Fibroblast of skin of left quadriceps (primary cell): ENCODE measurements around the gene DNAH5.
"Not testable (repeated sequence)": the region's sequence is repeated elsewhere in the genome, so short reads cannot be mapped to it uniquely, and the experiment has no call there.

ENCODE experiments used
- DNase-seq, 2 experiments: peaks; one replicate each; pipeline ENCODE4 v3.0.0-alpha.2; 2013; ENCODE audit warnings: low read depth in 2 of 2

The DNAH5 gene

GRCh38 chr5:13830536-13830935 is 114.0 kb downstream of the DNAH5 start:
- DNase-seq = no peak

GRCh38 chr5:13821366-13821765 is 123.1 kb downstream of the DNAH5 start:
- no peak for DNase-seq

GRCh38 chr5:13816126-13816525 is 128.4 kb downstream of the DNAH5 start:
- DNase-seq = no peak

GRCh38 chr5:13814301-13814700 is 130.2 kb downstream of the DNAH5 start:
- DNase-seq = no peak

GRCh38 chr5:13809921-13810320 is 134.6 kb downstream of the DNAH5 start:
- no peak for DNase-seq

GRCh38 chr5:13804336-13804735 is 140.2 kb downstream of the DNAH5 start:
- DNase-seq = no peak

- not testable (repeated sequence) for DNase-seq
Measured at GRCh38 chr5:13798569-13798968, 145.9 kb downstream of the DNAH5 start.

- DNase-seq = no peak
Measured at GRCh38 chr5:13785781-13786415, 158.6 kb downstream of the DNAH5 start.

- no peak for DNase-seq
Measured at GRCh38 chr5:13783726-13784125, 160.8 kb downstream of the DNAH5 start.

GRCh38 chr5:13780081-13780480 is 164.4 kb downstream of the DNAH5 start:
- DNase-seq = no peak

- DNase-seq = no peak
Measured at GRCh38 chr5:13773649-13774048, 170.8 kb downstream of the DNAH5 start.

- no peak for DNase-seq
Measured at GRCh38 chr5:13771011-13771571, 173.4 kb downstream of the DNAH5 start.

GRCh38 chr5:13766236-13766635 is 178.3 kb downstream of the DNAH5 start:
- DNase-seq = no peak

GRCh38 chr5:13763719-13764118 is 180.8 kb downstream of the DNAH5 start:
- no peak for DNase-seq

GRCh38 chr5:13749766-13750165 is 194.7 kb downstream of the DNAH5 start:
- peak; percentile 12 to 15 for DNase-seq

- DNase-seq = no peak
Measured at GRCh38 chr5:13746026-13746425, 198.5 kb downstream of the DNAH5 start.

- peak; percentile 34 to 36 for DNase-seq
Measured at GRCh38 chr5:13745508-13745907, 199.0 kb downstream of the DNAH5 start.

- no peak for DNase-seq
Measured at GRCh38 chr5:13740471-13740870, 204.0 kb downstream of the DNAH5 start.

GRCh38 chr5:13739479-13739878 is 205.0 kb downstream of the DNAH5 start:
- DNase-seq = no peak

- no peak for DNase-seq
Measured at GRCh38 chr5:13735691-13736090, 208.8 kb downstream of the DNAH5 start.

- DNase-seq = no peak
Measured at GRCh38 chr5:13731121-13731628, 213.3 kb downstream of the DNAH5 start.

- no peak for DNase-seq
Measured at GRCh38 chr5:13708906-13709305, 235.6 kb downstream of the DNAH5 start.

GRCh38 chr5:13708432-13708831 is 236.1 kb downstream of the DNAH5 start:
- no peak for DNase-seq

GRCh38 chr5:13704396-13704795 is 240.1 kb downstream of the DNAH5 start:
- DNase-seq = no peak
